Ascending aorta (tissue), 2 donors: ENCODE results near the gene VCP. TPM values are rescaled to one million over a fixed set of nuclear protein-coding genes. Genes with fewer than 3 reads are reported as not detected.

Experiments
- DNase-seq, 2 donors: peaks; one replicate each; pipeline ENCODE4 v3.0.0-alpha.2; 2019; ENCODE audit warnings: low spot score in 2 of 2
- H3K27ac ChIP-seq, 2 donors: fragments of 200-600 bp; sonication (generic); one replicate each; pipeline ENCODE4 v1.5.1; 2016 to 2017; ENCODE audit warnings: mild to moderate bottlenecking in 1 of 2
- H3K27me3 ChIP-seq: fragments of 200-600 bp; sonication (generic); one replicate; pipeline ENCODE4 v1.5.1; 2017
- H3K36me3 ChIP-seq, 2 donors: fragments of 200-600 bp; sonication (generic); one replicate each; pipeline ENCODE4 v1.5.1; 2016
- H3K4me1 ChIP-seq, 2 donors: fragments of 200-600 bp; sonication (generic); one replicate each; pipeline ENCODE4 v1.5.1; 2016 to 2017; ENCODE audit warnings: mild to moderate bottlenecking in 1 of 2
- H3K4me3 ChIP-seq, 2 donors: fragments of 200-600 bp; sonication (generic); one replicate each; pipeline ENCODE4 v1.5.1; 2016 to 2017; ENCODE audit warnings: mild to moderate bottlenecking in 1 of 2
- H3K9me3 ChIP-seq, 2 donors: fragments of 200-600 bp; sonication (generic); one replicate each; pipeline ENCODE4 v1.5.1; 2016
- intact Hi-C: fragments of 100-400 bp; cut with DNase I; formaldehyde crosslinking; loops from one replicate; pipeline ENCODE4 v1.15.1; 2023
- total RNA-seq: library from RNA; depleted of rRNA; stranded (reverse); fragments of >200 nt; gene quantifications from one replicate; pipeline ENCODE4 v1.1.0, GENCODE V29; 2016
- TF ChIP-seq, protein P1 (sequence below), 3 experiments: fragments of 200-600 bp in 2 of 3; fragments of 450-650 bp in 1 of 3; sonication (generic) in 2 of 3; IDR thresholded peaks; one replicate each; pipeline ENCODE4 v1.5.1; 2016 to 2019; ENCODE audit warnings: antibody characterized with exemption in 3 of 3, mild to moderate bottlenecking in 1 of 3, moderate library complexity in 1 of 3

VCP gene
- total RNA-seq, 1 donor from 2014 or later = 96.3 TPM

DNA sequence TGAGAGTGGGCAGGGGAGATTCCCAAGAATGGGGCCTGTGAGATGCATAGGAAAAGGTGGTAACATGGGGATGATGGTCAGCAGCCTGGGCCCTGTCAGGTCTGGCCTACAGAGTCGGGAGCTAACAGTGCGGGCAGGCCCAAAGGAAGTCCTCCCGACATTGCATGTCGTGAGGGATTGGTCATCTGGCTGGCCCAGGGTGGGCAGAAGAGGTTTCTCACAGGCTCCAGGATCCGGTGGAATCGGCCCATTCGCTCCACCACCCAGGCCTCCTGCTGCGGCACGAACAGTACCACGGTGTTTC lies 30.0 kb upstream of the VCP start:
- intact Hi-C loops = loop anchor here (2.0 kb wide), 1 partner anchor 114 kb away; the partner anchor contains the start of gene DNAJB5
- peak overlapping the region; percentile 81 to 90 for H3K27ac ChIP-seq
- peaks cover 30 to 52% of the 10 kb centered on the region in 2 donors for H3K36me3 ChIP-seq
- peaks cover 4 to 12% of the 10 kb centered on the region in 2 donors for H3K4me1 ChIP-seq
- peak overlapping the region; percentile 71 to 78 for H3K4me3 ChIP-seq
- TF ChIP-seq, protein P1, sequence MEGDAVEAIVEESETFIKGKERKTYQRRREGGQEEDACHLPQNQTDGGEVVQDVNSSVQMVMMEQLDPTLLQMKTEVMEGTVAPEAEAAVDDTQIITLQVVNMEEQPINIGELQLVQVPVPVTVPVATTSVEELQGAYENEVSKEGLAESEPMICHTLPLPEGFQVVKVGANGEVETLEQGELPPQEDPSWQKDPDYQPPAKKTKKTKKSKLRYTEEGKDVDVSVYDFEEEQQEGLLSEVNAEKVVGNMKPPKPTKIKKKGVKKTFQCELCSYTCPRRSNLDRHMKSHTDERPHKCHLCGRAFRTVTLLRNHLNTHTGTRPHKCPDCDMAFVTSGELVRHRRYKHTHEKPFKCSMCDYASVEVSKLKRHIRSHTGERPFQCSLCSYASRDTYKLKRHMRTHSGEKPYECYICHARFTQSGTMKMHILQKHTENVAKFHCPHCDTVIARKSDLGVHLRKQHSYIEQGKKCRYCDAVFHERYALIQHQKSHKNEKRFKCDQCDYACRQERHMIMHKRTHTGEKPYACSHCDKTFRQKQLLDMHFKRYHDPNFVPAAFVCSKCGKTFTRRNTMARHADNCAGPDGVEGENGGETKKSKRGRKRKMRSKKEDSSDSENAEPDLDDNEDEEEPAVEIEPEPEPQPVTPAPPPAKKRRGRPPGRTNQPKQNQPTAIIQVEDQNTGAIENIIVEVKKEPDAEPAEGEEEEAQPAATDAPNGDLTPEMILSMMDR (IDR thresholded peaks at IDR 0.05) = no peak
- no peak for DNase-seq
- H3K9me3 ChIP-seq = no peaks in the 10 kb centered on the region
- no peaks in the 10 kb centered on the region for H3K27me3 ChIP-seq

DNA sequence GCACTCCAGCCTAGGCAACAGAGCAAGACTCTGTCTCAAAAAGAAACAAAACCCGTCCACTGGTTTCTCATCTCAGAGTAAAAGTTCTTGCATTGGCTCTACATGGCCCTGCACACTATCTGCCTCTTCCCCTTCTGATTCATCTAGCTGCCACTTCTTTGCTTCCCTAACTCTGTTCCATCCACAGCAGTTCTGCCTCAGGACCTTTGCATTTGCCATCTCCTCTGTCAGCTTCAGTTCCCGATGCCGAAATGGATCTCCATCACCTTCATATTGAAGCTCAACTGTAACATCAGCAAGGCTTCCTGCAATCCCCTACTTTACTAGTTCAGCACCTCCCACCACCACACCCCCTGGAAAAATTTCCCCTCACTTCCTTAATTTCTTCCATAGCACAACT lies 25.1 kb upstream of the VCP start:
- intact Hi-C loops = no loop called here
- Histone ChIP-seq H3K27ac (no peak overlapping the region), H3K4me3 (no peak overlapping the region), H3K4me1 (peaks cover 4 to 23% of the 10 kb centered on the region in 2 donors), H3K9me3 (no peaks in the 10 kb centered on the region), H3K27me3 (no peaks in the 10 kb centered on the region), H3K36me3 (peaks cover 8 to 32% of the 10 kb centered on the region in 2 donors)
- TF ChIP-seq, protein P1 (IDR thresholded peaks at IDR 0.05) = no peak
- no peak for DNase-seq

DNA sequence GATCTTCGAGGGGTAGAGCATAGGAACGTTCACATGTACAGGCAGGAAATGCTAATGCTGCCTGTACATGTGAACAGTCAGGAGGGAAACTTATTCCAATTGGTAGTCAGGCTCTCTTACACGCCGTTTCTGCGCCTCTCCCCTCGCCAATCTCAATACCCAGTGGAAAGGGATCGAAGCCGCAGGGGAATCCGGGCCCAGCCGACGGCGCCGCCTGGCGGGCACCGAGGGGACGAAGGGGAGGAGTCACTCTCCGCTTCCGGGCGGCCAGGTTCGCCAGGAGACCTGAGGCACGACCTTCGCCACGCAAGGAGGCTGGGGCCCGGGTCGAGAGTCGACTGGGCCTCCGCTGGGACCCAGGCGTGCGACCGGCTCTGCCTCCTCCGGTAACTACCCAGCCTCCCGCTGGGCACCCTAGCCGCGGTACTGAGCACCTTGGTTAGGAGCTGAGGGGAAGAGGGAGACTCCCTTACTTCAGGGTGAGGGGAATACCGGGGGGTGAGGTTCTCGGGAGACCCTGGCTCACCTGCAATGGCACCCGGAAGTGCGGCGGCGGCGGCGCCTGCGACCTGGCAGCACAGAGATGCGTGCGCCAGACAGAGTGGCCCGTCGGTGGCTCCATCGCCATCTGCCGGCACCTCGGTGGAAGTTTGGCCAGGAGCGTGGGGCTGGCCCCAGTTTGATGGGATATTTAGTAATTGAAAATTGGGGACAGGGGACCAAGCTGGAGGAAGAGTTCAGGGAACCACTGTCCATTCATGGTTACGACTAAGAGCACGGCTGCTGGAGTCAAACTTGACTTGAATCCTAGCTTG lies 23.8 kb upstream of the VCP start, which contains the start of gene PIGO:
PIGO (minus strand) TSS at position 557 of the 815 bp plus-strand sequence. CDS start 1,026 bp downstream, outside the sequence.
- peaks cover 21 to 42% of the 10 kb centered on the region in 2 donors for H3K36me3 ChIP-seq
- H3K27ac ChIP-seq = peak within 1 kb of the TSS; percentile 96 to 99
- peaks cover 0 to 10% of the 10 kb centered on the region in 2 donors for H3K4me1 ChIP-seq
- no peaks in the 10 kb centered on the region for H3K27me3 ChIP-seq
- TF ChIP-seq, protein P1 (IDR thresholded peaks at IDR 0.05) = peak; percentile 71 to 79 (median 76)
- peak in 1 of 2 donors; percentile 94 for DNase-seq
- no peaks in the 10 kb centered on the region for H3K9me3 ChIP-seq
- intact Hi-C loops = loop anchor here (1.0 kb wide), 3 partner anchors 16 to 197 kb away; partner anchors contain the start of gene VCP
- peak within 1 kb of the TSS; percentile 82 to 87 for H3K4me3 ChIP-seq

DNA sequence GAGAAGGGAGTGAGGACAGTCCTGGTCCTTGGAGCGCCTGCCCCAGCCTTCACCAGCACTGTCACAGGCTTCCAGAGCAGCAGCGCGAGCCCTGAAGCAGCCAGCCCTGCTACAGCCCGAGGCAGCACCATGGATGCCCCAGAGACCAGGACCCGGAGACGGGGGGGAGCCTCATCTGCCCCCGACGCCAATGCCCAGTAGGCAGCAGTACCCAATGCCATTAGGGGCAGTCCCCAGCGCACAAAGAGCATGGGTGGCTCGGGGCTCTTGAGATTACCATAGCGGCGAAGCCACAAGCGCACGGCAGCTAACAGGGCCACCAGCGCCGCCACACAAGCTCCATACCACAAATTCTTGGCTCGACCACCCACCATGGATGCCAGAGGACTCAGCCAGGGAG lies 19.1 kb upstream of the VCP start:
- H3K9me3 ChIP-seq = no peaks in the 10 kb centered on the region
- H3K4me1 ChIP-seq = peaks cover 0 to 7% of the 10 kb centered on the region in 2 donors
- no peak overlapping the region for H3K4me3 ChIP-seq
- no peak overlapping the region for H3K27ac ChIP-seq
- DNase-seq = no peak
- TF ChIP-seq, protein P1 (IDR thresholded peaks at IDR 0.05) = no peak
- intact Hi-C loops = no loop called here
- H3K36me3 ChIP-seq = peaks cover 47 to 66% of the 10 kb centered on the region in 2 donors
- H3K27me3 ChIP-seq = no peaks in the 10 kb centered on the region

DNA sequence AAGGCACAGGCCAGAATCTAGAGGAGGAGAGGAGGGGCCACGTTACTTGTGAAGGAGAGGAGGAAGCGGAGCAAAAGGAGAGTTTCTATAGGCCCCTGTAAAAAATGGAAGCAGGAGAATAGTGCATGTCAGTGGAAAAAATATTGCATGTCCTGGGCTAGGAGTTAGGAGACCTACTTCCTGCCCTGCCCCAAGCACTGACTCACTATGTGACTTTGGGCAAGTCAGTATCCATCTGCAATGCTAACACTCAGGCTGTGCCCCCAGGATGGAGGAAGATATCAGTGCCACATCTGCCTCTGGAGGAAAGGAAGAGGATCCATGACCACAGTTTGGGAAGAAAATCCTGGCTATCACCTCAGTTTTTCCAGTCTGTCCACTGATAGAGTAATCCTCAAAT lies 17.0 kb upstream of the VCP start:
- Histone ChIP-seq H3K4me3 (no peak overlapping the region), H3K9me3 (no peaks in the 10 kb centered on the region), H3K36me3 (peaks cover 47 to 66% of the 10 kb centered on the region in 2 donors), H3K4me1 (no peaks in the 10 kb centered on the region), H3K27ac (no peak overlapping the region), H3K27me3 (no peaks in the 10 kb centered on the region)
- DNase-seq = no peak
- TF ChIP-seq, protein P1 (IDR thresholded peaks at IDR 0.05) = no peak
- intact Hi-C loops = no loop called here
